Neural cell (in vitro differentiated cells): ENCODE data around the gene FSIP1. TPM values are rescaled to one million over a fixed set of nuclear protein-coding genes. Genes with fewer than 3 reads are reported as not detected.

Source experiments
- H2AFZ ChIP-seq: fragments of 200-600, 300-800 bp; sonication (generic), shearing (Covaris generic); 2 replicates; pipeline ENCODE4 v1.6.0; 2014; ENCODE audit warnings: low read depth, mild to moderate bottlenecking, antibody characterized with exemption, low read length, moderate library complexity
- H3F3A ChIP-seq: fragments of 200-600 bp; shearing (Covaris generic); 2 replicates; pipeline ENCODE4 v1.6.1; 2016; ENCODE audit warnings: mild to moderate bottlenecking, moderate library complexity, mixed read lengths, antibody characterized with exemption, low read length; ENCODE audit not compliant: insufficient read depth, poor library complexity, severe bottlenecking
- H3K27ac ChIP-seq: fragments of 200-600, 300-800 bp; sonication (generic), shearing (Covaris generic); 2 replicates; pipeline ENCODE4 v1.5.1; 2014; ENCODE audit warnings: mild to moderate bottlenecking, low read length, moderate library complexity
- H3K27me3 ChIP-seq: fragments of 300-800, 200-600 bp; sonication (generic), shearing (Covaris generic); 2 replicates; pipeline ENCODE4 v1.6.0; 2014; ENCODE audit warnings: mild to moderate bottlenecking, low read depth, low read length, moderate library complexity; ENCODE audit not compliant: insufficient read depth
- H3K36me3 ChIP-seq: fragments of 300-800, 200-600 bp; sonication (generic), shearing (Covaris generic); 2 replicates; pipeline ENCODE4 v1.5.1; 2014; ENCODE audit warnings: mild to moderate bottlenecking, antibody characterized with exemption, low read length, moderate library complexity; ENCODE audit not compliant: insufficient read depth
- H3K4me2 ChIP-seq: fragments of 300-800, 200-600 bp; sonication (generic), shearing (Covaris generic); 2 replicates; pipeline ENCODE4 v1.6.0; 2014; ENCODE audit warnings: mild to moderate bottlenecking, low read length
- H3K4me3 ChIP-seq: fragments of 300-800, 200-600 bp; sonication (generic), shearing (Covaris generic); 2 replicates; pipeline ENCODE4 v1.5.1; 2014; ENCODE audit warnings: mild to moderate bottlenecking, low read length, moderate library complexity
- H3K79me2 ChIP-seq: fragments of 200-600 bp; shearing (Covaris generic); replicated peaks from 2 replicates; pipeline ENCODE4 v1.6.0; 2014; ENCODE audit warnings: mild to moderate bottlenecking, low read length, moderate library complexity; ENCODE audit not compliant: insufficient read depth
- H3K9ac ChIP-seq: fragments of 300-800, 200-600 bp; sonication (generic), shearing (Covaris generic); 2 replicates; pipeline ENCODE4 v1.6.1; 2016; ENCODE audit warnings: mild to moderate bottlenecking, low read length, mixed read lengths
- H3K9me2 ChIP-seq: fragments of 200-600 bp; shearing (Covaris generic); 2 replicates; pipeline ENCODE4 v1.6.1; 2016; ENCODE audit warnings: mild to moderate bottlenecking, low read length, mixed read lengths; ENCODE audit not compliant: insufficient read depth
- H3K9me3 ChIP-seq: fragments of 200-600, 300-800 bp; sonication (generic), shearing (Covaris generic); 2 replicates; pipeline ENCODE4 v1.6.1; 2016; ENCODE audit warnings: mild to moderate bottlenecking, mixed run types, low read length, moderate library complexity, mixed read lengths
- H4K20me1 ChIP-seq: fragments of 200-600 bp; shearing (Covaris generic); 2 replicates; pipeline ENCODE4 v1.6.1; 2016; ENCODE audit warnings: mild to moderate bottlenecking, mixed run types; ENCODE audit not compliant: insufficient read depth
- CTCF ChIP-seq: fragments of 450-650 bp; IDR thresholded peaks from 2 replicates; pipeline ENCODE4 v1.5.1; 2014; ENCODE audit warnings: antibody characterized with exemption, mild to moderate bottlenecking, moderate library complexity; ENCODE audit not compliant: poor library complexity, severe bottlenecking
- EP300 ChIP-seq: fragments of 450-650 bp; conservative IDR thresholded peaks from 2 replicates; pipeline ENCODE4 v1.6.1; 2014; ENCODE audit warnings: antibody characterized with exemption, mild to moderate bottlenecking, moderate library complexity; ENCODE audit not compliant: poor library complexity, severe bottlenecking
- EZH2 ChIP-seq: fragments of 200-600, 300-800 bp; shearing (Covaris generic), sonication (generic); IDR thresholded peaks from 2 replicates; pipeline ENCODE4 v1.6.1; 2014; ENCODE audit warnings: antibody characterized with exemption, low read length, borderline replicate concordance, mild to moderate bottlenecking; ENCODE audit not compliant: insufficient read depth, poor library complexity, severe bottlenecking
- MXI1 ChIP-seq: fragments of 450-650 bp; conservative IDR thresholded peaks from 2 replicates; pipeline ENCODE4 v1.6.1; 2014; ENCODE audit warnings: antibody characterized with exemption, mild to moderate bottlenecking; ENCODE audit not compliant: poor library complexity, severe bottlenecking
- POLR2AphosphoS5 ChIP-seq: IDR thresholded peaks from 2 replicates; pipeline ENCODE4 v1.6.1; 2012
- RAD21 ChIP-seq: fragments of 450-650 bp; conservative IDR thresholded peaks from 2 replicates; pipeline ENCODE4 v1.6.1; 2014; ENCODE audit warnings: antibody characterized with exemption, mild to moderate bottlenecking, moderate library complexity
- REST ChIP-seq: IDR thresholded peaks from 2 replicates; pipeline ENCODE4 v1.6.1; 2012; ENCODE audit warnings: borderline replicate concordance
- SMC3 ChIP-seq: fragments of 450-650 bp; conservative IDR thresholded peaks from 2 replicates; pipeline ENCODE4 v1.6.1; 2014; ENCODE audit warnings: antibody characterized with exemption, mild to moderate bottlenecking, moderate library complexity; ENCODE audit not compliant: poor library complexity
- TAF1 ChIP-seq: IDR thresholded peaks from 2 replicates; pipeline ENCODE4 v1.6.1; 2012; ENCODE audit warnings: low read depth
- polyA plus RNA-seq: library from polyadenylated mRNA; depleted of rRNA; stranded (reverse); fragments of >200 nt; gene quantifications from 2 replicates; pipeline ENCODE4 v1.2.3, GENCODE V29; 2014

The FSIP1 gene
- polyA plus RNA-seq, 1 donor from 2014 or later, result 3.8 TPM

- H3K9ac ChIP-seq, result no peak overlapping the region
- no peaks in the 10 kb centered on the region for H4K20me1 ChIP-seq
- no peaks in the 10 kb centered on the region for H3K27me3 ChIP-seq
- H3F3A ChIP-seq, result no peaks in the 10 kb centered on the region
- no peak for TF ChIP-seq REST
- TF ChIP-seq POLR2AphosphoS5, result no peak
- no peaks in the 10 kb centered on the region for H3K9me2 ChIP-seq
- H3K9me3 ChIP-seq, result no peaks in the 10 kb centered on the region
- H3K4me2 ChIP-seq, result no peak overlapping the region
- H2AFZ ChIP-seq, result no peak overlapping the region
- H3K27ac ChIP-seq, result no peak overlapping the region
- H3K4me3 ChIP-seq, result no peak overlapping the region
- no peaks in the 10 kb centered on the region for H3K36me3 ChIP-seq
- no peaks in the 10 kb centered on the region for H3K79me2 ChIP-seq
Measured at GRCh38 chr15:39746176-39746575, 36.5 kb downstream of the FSIP1 start.

- Histone ChIP-seq H3K27me3 (no peaks in the 10 kb centered on the region), H3K79me2 (no peaks in the 10 kb centered on the region), H3K9me2 (no peaks in the 10 kb centered on the region), H3F3A (no peaks in the 10 kb centered on the region), H3K27ac (no peak overlapping the region), H3K4me2 (no peak overlapping the region), H2AFZ (no peak overlapping the region), H3K9ac (no peak overlapping the region), H3K9me3 (no peaks in the 10 kb centered on the region), H3K36me3 (no peaks in the 10 kb centered on the region), H3K4me3 (no peak overlapping the region), H4K20me1 (no peaks in the 10 kb centered on the region)
- TF ChIP-seq REST (no peak), SMC3 (no peak), RAD21 (no peak), TAF1 (no peak), MXI1 (no peak), CTCF (no peak), EZH2 (no peak), POLR2AphosphoS5 (no peak), EP300 (no peak)
Measured at GRCh38 chr15:39745415-39745814, 37.2 kb downstream of the FSIP1 start.
